GM18526 (cell line): Measurements from ENCODE around the gene WAPL.

Experiments used
- POLR2A ChIP-seq: IDR thresholded peaks from 3 replicates; pipeline ENCODE4 v1.6.1; 2011; ENCODE audit not compliant: insufficient read length; ENCODE audit errors: extremely low read depth

Gene WAPL

GRCh38 chr10:86440874-86441843 lies 80.4 kb downstream of the WAPL start:
- TF ChIP-seq POLR2A: no peak

- TF ChIP-seq POLR2A: no peak
These were observed 82.0 kb downstream of the WAPL start for GRCh38 chr10:86439544-86439943.

GRCh38 chr10:86438091-86438749 lies 83.4 kb downstream of the WAPL start:
- TF ChIP-seq POLR2A: no peak

- TF ChIP-seq POLR2A: no peak
These were observed 84.1 kb downstream of the WAPL start for GRCh38 chr10:86437447-86437846.

- no peak for TF ChIP-seq POLR2A
These were observed 84.6 kb downstream of the WAPL start for GRCh38 chr10:86436963-86437362.

- TF ChIP-seq POLR2A: no peak
These were observed 86.9 kb downstream of the WAPL start for GRCh38 chr10:86434656-86435055.

- no peak for TF ChIP-seq POLR2A
These were observed 97.9 kb downstream of the WAPL start for GRCh38 chr10:86423739-86424138.

- TF ChIP-seq POLR2A: no peak
These were observed 102.5 kb downstream of the WAPL start for GRCh38 chr10:86419101-86419500.

- no peak for TF ChIP-seq POLR2A
These were observed 106.0 kb downstream of the WAPL start for GRCh38 chr10:86415583-86415982.

- no peak for TF ChIP-seq POLR2A
These were observed 106.5 kb downstream of the WAPL start for GRCh38 chr10:86415116-86415515.

- no peak for TF ChIP-seq POLR2A
These were observed 108.4 kb downstream of the WAPL start for GRCh38 chr10:86413046-86413728.

GRCh38 chr10:86411852-86412560 lies 109.6 kb downstream of the WAPL start:
- TF ChIP-seq POLR2A: no peak

GRCh38 chr10:86411281-86411841 lies 110.2 kb downstream of the WAPL start:
- no peak for TF ChIP-seq POLR2A

GRCh38 chr10:86410542-86411124 lies 111.0 kb downstream of the WAPL start:
- no peak for TF ChIP-seq POLR2A
